ENCODE measurements around the gene PRSS35. TPM values are rescaled to one million over a fixed set of nuclear protein-coding genes. Genes with fewer than 3 reads are reported as not detected.

Gene PRSS35
- total and polyA plus RNA-seq, 2 of the 13 experiments (the other 11 are each of a cell fraction or from before 2014, with no cell fraction given) = not detected

- no peak for TF ChIP-seq CSRNP1 (CRISPR knock-in tag; IDR thresholded peaks at IDR 0.05)
- TF ChIP-seq ZNF362 (CRISPR knock-in tag; IDR thresholded peaks at IDR 0.05; ENCODE audit: borderline replicate concordance) = no peak
- TF ChIP-seq SP140L (CRISPR knock-in tag; IDR thresholded peaks at IDR 0.05; ENCODE audit: borderline replicate concordance) = no peak
- no peak for TF ChIP-seq UBTF (CRISPR knock-in tag; IDR thresholded peaks at IDR 0.05)
- no peak for TF ChIP-seq ZNF562 (CRISPR knock-in tag; IDR thresholded peaks at IDR 0.05; ENCODE audit: borderline replicate concordance)
These were observed 39.6 kb upstream of the PRSS35 start (continued) for GRCh38 chr6:83472767-83473166.

- Histone ChIP-seq H3K9ac (ENCODE audit: insufficient read depth, low read depth, low read length) (no peak overlapping the region), H3K4me1 (ENCODE audit: insufficient read depth, low read length) (no peaks in the 10 kb centered on the region), H3K79me2 (ENCODE audit: insufficient read depth, low read length) (no peaks in the 10 kb centered on the region), H3K36me3 (replicated peaks in 1 of 2; ENCODE audit: control insufficient read depth in 1 of 2, insufficient read depth in 2 of 2, low read length in 2 of 2) (no peaks in the 10 kb centered on the region), H3K9me3 (ENCODE audit: low read length) (no peaks in the 10 kb centered on the region), H4K20me1 (ENCODE audit: insufficient read depth, low read length) (no peaks in the 10 kb centered on the region), H3K4me2 (ENCODE audit: low read depth, low read length) (no peak overlapping the region), H3K27me3 (ENCODE audit: control insufficient read depth in 1 of 2, insufficient read depth in 2 of 2, low read length in 2 of 2) (no peaks in the 10 kb centered on the region), H2AFZ (ENCODE audit: low read length) (no peak overlapping the region), H3K27ac (ENCODE audit: extremely low read length, insufficient read depth, low read length) (no peak overlapping the region), H3K4me3 (replicated peaks in 1 of 3; ENCODE audit: insufficient read depth in 1 of 3, low read depth in 2 of 3, low read length in 3 of 3) (no peak overlapping the region)
- BruUV-seq (replicated peaks) = no TSS peak
- ATAC-seq (no peak), FAIRE-seq (no peak), DNase-seq (ENCODE audit: low spot score) (no peak)
- WGBS (ENCODE audit: low lambda C conversion rate) = 13% methylated on average over 4 of the region's 4 CpGs
- intact Hi-C loops (cut with micrococcal nuclease; ENCODE audit: unreplicated experiment) (no loop called here), in situ Hi-C loops (cut with HindIII; ENCODE audit: extremely low pct_ligation_motif_present, low pct_unique_long_range_greater_than_20kb) (no loop called here)
- CTCF ChIA-PET (ENCODE audit: low intra/inter-chr PET ratio, low total read pairs) = no interaction called here
- POLR2A ChIA-PET = no interaction called here
- TF ChIP-seq TOE1 (CRISPR knock-in tag; IDR thresholded peaks at IDR 0.05) (no peak), AHDC1 (CRISPR knock-in tag; IDR thresholded peaks at IDR 0.05; ENCODE audit: borderline replicate concordance) (no peak), NFYC (CRISPR knock-in tag; IDR thresholded peaks at IDR 0.05) (no peak), ATF7-NPFF (CRISPR knock-in tag; IDR thresholded peaks at IDR 0.05; ENCODE audit: low read depth) (no peak), ZNF543 (CRISPR knock-in tag; IDR thresholded peaks at IDR 0.05) (no peak), HMGA1 (CRISPR knock-in tag; conservative IDR thresholded peaks at IDR 0.05) (no peak), MED13 (CRISPR knock-in tag; IDR thresholded peaks at IDR 0.05) (no peak)
These were observed 38.0 kb upstream of the PRSS35 start for GRCh38 chr6:83474309-83474708.

Data from HepG2 (cell line).